HCT116 (cell line): Measurements from ENCODE around the gene C9orf43. TPM values are rescaled to one million over a fixed set of nuclear protein-coding genes. Genes with fewer than 3 reads are reported as not detected.

Source experiments
- ATAC-seq: fragments of 200-7000 bp; cut with Tn5 transposase; 2 replicates; pipeline ENCODE4 v1.9.1; 2020; ENCODE audit warnings: mild to moderate bottlenecking, moderate library complexity
- BruUV-seq: library from RNA; stranded (reverse); fragments of 400-500 nt; replicated peaks from 2 replicates; lab custom pipeline; 2021; lab: Mats Ljungman, UMichigan
- CTCF ChIA-PET: fragments of 300-600 bp; sonication (Branson Sonifier 250); formaldehyde crosslinking; loops from one replicate; lab custom pipeline; 2021; ENCODE audit warnings: antibody characterized with exemption; lab: Charles Lee
- POLR2A ChIA-PET: fragments of 300-600, 350-600 bp; sonication (Branson Sonifier 250); formaldehyde crosslinking; loops from one replicate; lab custom pipeline; 2021; ENCODE audit warnings: antibody characterized with exemption; lab: Charles Lee
- RAD21 ChIA-PET, 2 experiments: fragments of 300-600 bp; sonication (Branson Sonifier 250); formaldehyde crosslinking; loops; one replicate each; lab custom pipeline; 2023; ENCODE audit warnings: low total read pairs in 2 of 2; ENCODE audit not compliant: uncharacterized antibody in 2 of 2, unreplicated experiment in 2 of 2, low non-redundant PET in 1 of 2; lab: Charles Lee
- DNase-seq: peaks from one replicate; pipeline ENCODE4 v3.0.0-alpha.2; 2010; ENCODE audit warnings: low read depth, low spot score
- H2AFZ ChIP-seq: fragments of 200-600 bp; shearing (Covaris generic), sonication (generic); 2 replicates; pipeline ENCODE4 v1.6.1; 2017; ENCODE audit warnings: low read depth, mixed run types, mixed read lengths, antibody characterized with exemption, low read length; ENCODE audit not compliant: poor library complexity, severe bottlenecking
- H3K27ac ChIP-seq: 2 replicates; pipeline ENCODE4 v1.5.1; 2012; ENCODE audit warnings: low read depth, low read length
- H3K27me3 ChIP-seq: fragments of 200-600 bp; sonication (generic); 2 replicates; pipeline ENCODE4 v1.6.1; 2016; ENCODE audit warnings: mixed run types, low read length, mixed read lengths; ENCODE audit not compliant: insufficient read depth
- H3K36me3 ChIP-seq, 2 experiments: fragments of 200-500 bp in 1 of 2; fragments of 200-600 bp in 1 of 2; sonication (Bioruptor generic) in 1 of 2; sonication (generic) in 1 of 2; 2 replicates each; pipeline versions ENCODE4 v1.5.1 to v1.6.1; 2014 to 2016; ENCODE audit warnings: low read length in 2 of 2, inconsistent platforms in 1 of 2, mixed read lengths in 1 of 2, mixed run types in 1 of 2; ENCODE audit not compliant: insufficient read depth in 2 of 2, control insufficient read depth in 1 of 2
- H3K4me1 ChIP-seq, 2 experiments: fragments of 200-600 bp in 1 of 2; sonication (generic) in 1 of 2; 2 replicates each; pipeline versions ENCODE4 v1.5.1 to v1.6.1; 2012 to 2017; ENCODE audit warnings: low read length in 2 of 2, inconsistent platforms in 1 of 2, mild to moderate bottlenecking in 1 of 2, mixed read lengths in 1 of 2, mixed run types in 1 of 2, moderate library complexity in 1 of 2; ENCODE audit not compliant: insufficient read depth in 2 of 2, control insufficient read depth in 1 of 2
- H3K4me2 ChIP-seq: fragments of 200-600 bp; sonication (generic); 2 replicates; pipeline ENCODE4 v1.6.1; 2017; ENCODE audit warnings: mixed run types, low read length, mixed read lengths
- H3K4me3 ChIP-seq, 2 experiments: fragments of 200-600 bp in 1 of 2; sonication (generic) in 1 of 2; replicated peaks in 1 of 2; 2 replicates each; pipeline ENCODE4 v1.5.1; 2011 to 2016; ENCODE audit warnings: low read length in 2 of 2, control low read depth in 1 of 2, low read depth in 1 of 2, mild to moderate bottlenecking in 1 of 2, mixed read lengths in 1 of 2, mixed run types in 1 of 2
- H3K79me2 ChIP-seq: fragments of 200-600 bp; sonication (generic); 2 replicates; pipeline ENCODE4 v1.6.1; 2017; ENCODE audit warnings: mild to moderate bottlenecking, mixed run types, low read length, moderate library complexity, mixed read lengths; ENCODE audit not compliant: insufficient read depth
- H3K9ac ChIP-seq: fragments of 200-600 bp; sonication (generic); 2 replicates; pipeline ENCODE4 v1.6.1; 2016; ENCODE audit warnings: low read length, mixed read lengths
- H3K9me2 ChIP-seq: fragments of 200-600 bp; sonication (generic), shearing (Covaris generic); 2 replicates; pipeline ENCODE4 v1.6.1; 2017; ENCODE audit warnings: mixed run types, mild to moderate bottlenecking, moderate library complexity; ENCODE audit not compliant: insufficient read depth
- H3K9me3 ChIP-seq, 2 experiments: fragments of 200-500 bp in 1 of 2; fragments of 200-600 bp in 1 of 2; sonication (Bioruptor generic) in 1 of 2; sonication (generic) in 1 of 2; 2 replicates each; pipeline ENCODE4 v1.6.1; 2014 to 2017; ENCODE audit warnings: low read length in 2 of 2, mixed read lengths in 2 of 2, inconsistent platforms in 1 of 2, low read depth in 1 of 2, mild to moderate bottlenecking in 1 of 2, mixed run types in 1 of 2, moderate library complexity in 1 of 2; ENCODE audit not compliant: control insufficient read depth in 1 of 2, insufficient read depth in 1 of 2
- H4K20me1 ChIP-seq: fragments of 200-600 bp; sonication (generic), shearing (Covaris generic); 2 replicates; pipeline ENCODE4 v1.6.1; 2017; ENCODE audit warnings: mixed run types, mild to moderate bottlenecking, moderate library complexity; ENCODE audit not compliant: insufficient read depth
- CEBPB ChIP-seq: IDR thresholded peaks from 2 replicates; pipeline ENCODE4 v1.6.1; 2012; ENCODE audit warnings: low read depth
- EZH2phosphoT487 ChIP-seq: fragments of 200-600 bp; IDR thresholded peaks from 2 replicates; pipeline ENCODE4 v1.6.1; 2018; ENCODE audit warnings: antibody characterized with exemption, borderline replicate concordance
- JUND ChIP-seq: IDR thresholded peaks from 2 replicates; pipeline ENCODE4 v1.6.1; 2012
- SIN3A ChIP-seq: IDR thresholded peaks from 2 replicates; pipeline ENCODE4 v1.6.1; 2012; ENCODE audit warnings: low read depth
- SRF ChIP-seq: IDR thresholded peaks from 2 replicates; pipeline ENCODE4 v1.6.1; 2012; ENCODE audit warnings: low read depth
- TCF7L2 ChIP-seq: IDR thresholded peaks from 2 replicates; pipeline ENCODE4 v1.7.0; 2011; ENCODE audit warnings: borderline replicate concordance, inconsistent platforms; ENCODE audit not compliant: insufficient read depth, insufficient read length; ENCODE audit errors: extremely low read depth
- ZFX ChIP-seq: fragments of 450-650 bp; IDR thresholded peaks from 2 replicates; pipeline ENCODE4 v1.6.1; 2017
- intact Hi-C: fragments of 100-400 bp; cut with micrococcal nuclease; formaldehyde crosslinking; loops from 2 replicates; pipeline ENCODE4 v1.10.0; 2022
- total RNA-seq: library from RNA; stranded (reverse); gene quantifications from one replicate; pipeline ENCODE4 v1.2.1, GENCODE V29; 2021; ENCODE audit not compliant: unreplicated experiment
- TF ChIP-seq, protein P1 (sequence below), 3 experiments: fragments of 200-600 bp in 1 of 3; sonication (generic) in 1 of 3; IDR thresholded peaks in 2 of 3; conservative IDR thresholded peaks in 1 of 3; 2 replicates each; pipeline ENCODE4 v1.5.1; 2012 to 2017; ENCODE audit warnings: low read depth in 2 of 3, low read length in 2 of 3, antibody characterized with exemption in 1 of 3, borderline replicate concordance in 1 of 3, control low read depth in 1 of 3, mild to moderate bottlenecking in 1 of 3, mixed read lengths in 1 of 3, mixed run types in 1 of 3, moderate library complexity in 1 of 3; ENCODE audit not compliant: insufficient read depth in 1 of 3
- TF ChIP-seq, protein P2 (sequence below): IDR thresholded peaks from 2 replicates; pipeline ENCODE4 v1.6.1; 2012; ENCODE audit warnings: low read depth
- TF ChIP-seq, protein P3 (sequence below): IDR thresholded peaks from 2 replicates; pipeline ENCODE4 v1.6.1; 2011; ENCODE audit warnings: mild to moderate bottlenecking, low read length, moderate library complexity; ENCODE audit not compliant: insufficient replicate concordance; ENCODE audit errors: extremely low read depth
- TF ChIP-seq, protein P4 (sequence below): IDR thresholded peaks from 2 replicates; pipeline ENCODE4 v1.6.1; 2012

Gene C9orf43
- total RNA-seq, 1 experiment from 2014 or later: 0.71 TPM

DNA sequence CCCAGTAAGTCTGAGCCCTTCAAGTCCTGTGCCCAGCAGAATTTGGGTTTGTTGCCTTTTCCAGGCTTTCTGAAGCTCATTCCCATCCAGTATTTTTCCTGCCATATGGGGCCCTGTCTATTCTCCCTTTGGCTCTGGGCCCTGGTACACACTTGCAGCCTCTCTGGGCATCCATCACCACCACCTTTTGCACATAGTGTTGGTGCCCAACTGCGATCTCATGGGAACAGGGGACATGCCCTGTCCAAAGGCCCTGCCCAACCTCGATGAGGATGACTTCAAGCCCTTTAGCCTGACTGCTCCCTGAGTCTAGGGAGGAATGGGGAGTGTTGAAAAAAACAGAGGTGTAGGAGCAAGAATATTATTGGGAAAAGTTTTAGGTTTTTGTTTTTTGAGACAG lies 64.5 kb downstream of the C9orf43 start:
- Histone ChIP-seq H2AFZ (no peak overlapping the region), H3K4me2 (no peak overlapping the region), H3K9me3 (no peaks in the 10 kb centered on the region), H3K36me3 (peaks cover 6 to 11% of the 10 kb centered on the region in 2 experiments; a peak in 1 of 4 replicates), H3K4me3 (no peak overlapping the region), H3K27ac (no peak overlapping the region), H4K20me1 (0 out of 2 replicates have a peak, but pooled peaks cover 4% of the 10 kb centered on the region), H3K9me2 (no peaks in the 10 kb centered on the region), H3K27me3 (no peaks in the 10 kb centered on the region), H3K9ac (no peak overlapping the region), H3K79me2 (peaks cover 97% of the 10 kb centered on the region), H3K4me1 (peaks cover 0 to 7% of the 10 kb centered on the region in 2 experiments; a peak in 1 of 4 replicates)
- BruUV-seq: no TSS peak
- ChIA-PET POLR2A (no interaction called here), RAD21 (no interaction called here), CTCF (no interaction called here)
- intact Hi-C loops: no loop called here
- DNase-seq (no peak), ATAC-seq (no peak)
- TF ChIP-seq, protein P1, sequence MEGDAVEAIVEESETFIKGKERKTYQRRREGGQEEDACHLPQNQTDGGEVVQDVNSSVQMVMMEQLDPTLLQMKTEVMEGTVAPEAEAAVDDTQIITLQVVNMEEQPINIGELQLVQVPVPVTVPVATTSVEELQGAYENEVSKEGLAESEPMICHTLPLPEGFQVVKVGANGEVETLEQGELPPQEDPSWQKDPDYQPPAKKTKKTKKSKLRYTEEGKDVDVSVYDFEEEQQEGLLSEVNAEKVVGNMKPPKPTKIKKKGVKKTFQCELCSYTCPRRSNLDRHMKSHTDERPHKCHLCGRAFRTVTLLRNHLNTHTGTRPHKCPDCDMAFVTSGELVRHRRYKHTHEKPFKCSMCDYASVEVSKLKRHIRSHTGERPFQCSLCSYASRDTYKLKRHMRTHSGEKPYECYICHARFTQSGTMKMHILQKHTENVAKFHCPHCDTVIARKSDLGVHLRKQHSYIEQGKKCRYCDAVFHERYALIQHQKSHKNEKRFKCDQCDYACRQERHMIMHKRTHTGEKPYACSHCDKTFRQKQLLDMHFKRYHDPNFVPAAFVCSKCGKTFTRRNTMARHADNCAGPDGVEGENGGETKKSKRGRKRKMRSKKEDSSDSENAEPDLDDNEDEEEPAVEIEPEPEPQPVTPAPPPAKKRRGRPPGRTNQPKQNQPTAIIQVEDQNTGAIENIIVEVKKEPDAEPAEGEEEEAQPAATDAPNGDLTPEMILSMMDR (IDR thresholded peaks at IDR 0.05 in 2 of 3, conservative IDR thresholded peaks at IDR 0.05 in 1 of 3; ENCODE audit: borderline replicate concordance in 1 of 3, insufficient read depth in 1 of 3, low read depth in 2 of 3, low read length in 2 of 3): no peak
- TF ChIP-seq CEBPB (no peak), TCF7L2 (no peak), SRF (no peak), EZH2phosphoT487 (no peak), ZFX (no peak), SIN3A (no peak), JUND (no peak)
- TF ChIP-seq, protein P2, sequence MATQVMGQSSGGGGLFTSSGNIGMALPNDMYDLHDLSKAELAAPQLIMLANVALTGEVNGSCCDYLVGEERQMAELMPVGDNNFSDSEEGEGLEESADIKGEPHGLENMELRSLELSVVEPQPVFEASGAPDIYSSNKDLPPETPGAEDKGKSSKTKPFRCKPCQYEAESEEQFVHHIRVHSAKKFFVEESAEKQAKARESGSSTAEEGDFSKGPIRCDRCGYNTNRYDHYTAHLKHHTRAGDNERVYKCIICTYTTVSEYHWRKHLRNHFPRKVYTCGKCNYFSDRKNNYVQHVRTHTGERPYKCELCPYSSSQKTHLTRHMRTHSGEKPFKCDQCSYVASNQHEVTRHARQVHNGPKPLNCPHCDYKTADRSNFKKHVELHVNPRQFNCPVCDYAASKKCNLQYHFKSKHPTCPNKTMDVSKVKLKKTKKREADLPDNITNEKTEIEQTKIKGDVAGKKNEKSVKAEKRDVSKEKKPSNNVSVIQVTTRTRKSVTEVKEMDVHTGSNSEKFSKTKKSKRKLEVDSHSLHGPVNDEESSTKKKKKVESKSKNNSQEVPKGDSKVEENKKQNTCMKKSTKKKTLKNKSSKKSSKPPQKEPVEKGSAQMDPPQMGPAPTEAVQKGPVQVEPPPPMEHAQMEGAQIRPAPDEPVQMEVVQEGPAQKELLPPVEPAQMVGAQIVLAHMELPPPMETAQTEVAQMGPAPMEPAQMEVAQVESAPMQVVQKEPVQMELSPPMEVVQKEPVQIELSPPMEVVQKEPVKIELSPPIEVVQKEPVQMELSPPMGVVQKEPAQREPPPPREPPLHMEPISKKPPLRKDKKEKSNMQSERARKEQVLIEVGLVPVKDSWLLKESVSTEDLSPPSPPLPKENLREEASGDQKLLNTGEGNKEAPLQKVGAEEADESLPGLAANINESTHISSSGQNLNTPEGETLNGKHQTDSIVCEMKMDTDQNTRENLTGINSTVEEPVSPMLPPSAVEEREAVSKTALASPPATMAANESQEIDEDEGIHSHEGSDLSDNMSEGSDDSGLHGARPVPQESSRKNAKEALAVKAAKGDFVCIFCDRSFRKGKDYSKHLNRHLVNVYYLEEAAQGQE: no peak
- TF ChIP-seq, protein P3, sequence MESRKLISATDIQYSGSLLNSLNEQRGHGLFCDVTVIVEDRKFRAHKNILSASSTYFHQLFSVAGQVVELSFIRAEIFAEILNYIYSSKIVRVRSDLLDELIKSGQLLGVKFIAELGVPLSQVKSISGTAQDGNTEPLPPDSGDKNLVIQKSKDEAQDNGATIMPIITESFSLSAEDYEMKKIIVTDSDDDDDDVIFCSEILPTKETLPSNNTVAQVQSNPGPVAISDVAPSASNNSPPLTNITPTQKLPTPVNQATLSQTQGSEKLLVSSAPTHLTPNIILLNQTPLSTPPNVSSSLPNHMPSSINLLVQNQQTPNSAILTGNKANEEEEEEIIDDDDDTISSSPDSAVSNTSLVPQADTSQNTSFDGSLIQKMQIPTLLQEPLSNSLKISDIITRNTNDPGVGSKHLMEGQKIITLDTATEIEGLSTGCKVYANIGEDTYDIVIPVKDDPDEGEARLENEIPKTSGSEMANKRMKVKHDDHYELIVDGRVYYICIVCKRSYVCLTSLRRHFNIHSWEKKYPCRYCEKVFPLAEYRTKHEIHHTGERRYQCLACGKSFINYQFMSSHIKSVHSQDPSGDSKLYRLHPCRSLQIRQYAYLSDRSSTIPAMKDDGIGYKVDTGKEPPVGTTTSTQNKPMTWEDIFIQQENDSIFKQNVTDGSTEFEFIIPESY: no peak
- TF ChIP-seq, protein P4, sequence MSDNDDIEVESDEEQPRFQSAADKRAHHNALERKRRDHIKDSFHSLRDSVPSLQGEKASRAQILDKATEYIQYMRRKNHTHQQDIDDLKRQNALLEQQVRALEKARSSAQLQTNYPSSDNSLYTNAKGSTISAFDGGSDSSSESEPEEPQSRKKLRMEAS: no peak
